ENCODE results near the gene ASTN2.

DNA sequence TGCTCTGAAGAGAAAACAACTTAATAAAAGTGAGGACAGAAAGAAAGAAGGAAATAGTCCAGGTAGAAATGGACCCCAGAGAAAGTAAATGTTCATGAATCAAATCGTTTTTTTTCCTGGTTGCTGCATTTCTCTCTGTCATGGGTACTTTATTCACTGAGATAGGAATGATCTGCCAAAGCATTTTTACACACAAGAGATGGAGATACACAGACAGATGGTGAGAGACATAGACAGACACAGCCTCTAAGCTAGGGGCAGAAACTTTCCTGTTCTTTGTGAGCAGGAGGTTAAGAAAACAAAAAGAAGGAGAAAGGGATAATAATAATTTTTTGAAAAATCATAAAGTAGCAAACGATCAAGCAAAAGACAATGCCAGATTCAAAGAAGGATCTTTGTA lies 73.7 kb downstream of the ASTN2 start:
- TF ChIP-seq CTCF (IDR thresholded peaks at IDR 0.05), result no peak
- TF ChIP-seq POLR2AphosphoS5 (IDR thresholded peaks at IDR 0.05), result no peak
- TF ChIP-seq POLR2A (IDR thresholded peaks at IDR 0.05), result no peak
- TF ChIP-seq EP300 (IDR thresholded peaks at IDR 0.05), result no peak
